A673 (cell line): ENCODE data around the gene MBLAC1. TPM values are rescaled to one million over a fixed set of nuclear protein-coding genes. Genes with fewer than 3 reads are reported as not detected.

Source experiments
- BruUV-seq: library from RNA; stranded (reverse); fragments of 400-500 nt; replicated peaks from 2 replicates; lab custom pipeline; 2021; lab: Mats Ljungman, UMichigan
- CTCF ChIA-PET: fragments of 300-600 bp; sonication (Branson Sonifier 250); formaldehyde crosslinking; loops from one replicate; lab custom pipeline; 2022; ENCODE audit warnings: antibody characterized with exemption; lab: Charles Lee
- POLR2A ChIA-PET: fragments of 300-600 bp; sonication (Branson Sonifier 250); formaldehyde crosslinking; loops from one replicate; lab custom pipeline; 2022; ENCODE audit warnings: antibody characterized with exemption; ENCODE audit not compliant: low non-redundant PET; lab: Charles Lee
- DNase-seq: peaks from one replicate; pipeline ENCODE4 v3.0.0-alpha.2; 2015; ENCODE audit warnings: low spot score
- H3K27ac ChIP-seq: fragments of 200-600 bp; sonication (generic); 2 replicates; pipeline ENCODE4 v1.5.1; 2016; ENCODE audit warnings: mixed run types, low read depth, mild to moderate bottlenecking, mixed read lengths, antibody characterized with exemption, low read length; ENCODE audit not compliant: poor library complexity, severe bottlenecking
- H3K27me3 ChIP-seq: fragments of 200-600 bp; sonication (generic); replicated peaks from 2 replicates; pipeline ENCODE4 v1.6.1; 2017; ENCODE audit warnings: mixed run types, low read depth, mild to moderate bottlenecking, mixed read lengths, antibody characterized with exemption, low read length; ENCODE audit not compliant: insufficient read depth, poor library complexity
- H3K36me3 ChIP-seq: fragments of 200-600 bp; sonication (generic); 2 replicates; pipeline ENCODE4 v1.6.1; 2016; ENCODE audit warnings: mixed run types, mild to moderate bottlenecking, mixed read lengths, antibody characterized with exemption, low read length; ENCODE audit not compliant: insufficient read depth, poor library complexity, severe bottlenecking
- H3K4me1 ChIP-seq: fragments of 200-600 bp; sonication (generic); 2 replicates; pipeline ENCODE4 v1.6.1; 2017; ENCODE audit warnings: mixed run types, mild to moderate bottlenecking, mixed read lengths, antibody characterized with exemption, low read length; ENCODE audit not compliant: insufficient read depth, poor library complexity, severe bottlenecking
- H3K4me3 ChIP-seq: fragments of 200-600 bp; sonication (generic); 2 replicates; pipeline ENCODE4 v1.5.1; 2016; ENCODE audit warnings: low read depth, mixed run types, mild to moderate bottlenecking, mixed read lengths, low read length; ENCODE audit not compliant: poor library complexity, severe bottlenecking
- H3K9me3 ChIP-seq: fragments of 200-600 bp; sonication (generic); 2 replicates; pipeline ENCODE4 v1.6.1; 2016; ENCODE audit warnings: mixed run types, low read depth, mild to moderate bottlenecking, mixed read lengths, antibody characterized with exemption, low read length; ENCODE audit not compliant: poor library complexity, severe bottlenecking
- EZH2 ChIP-seq: fragments of 200-600 bp; sonication (generic); IDR thresholded peaks from 2 replicates; pipeline ENCODE4 v1.6.1; 2017; ENCODE audit warnings: borderline replicate concordance, low read depth, mild to moderate bottlenecking, mixed read lengths, antibody characterized with exemption, low read length; ENCODE audit not compliant: poor library complexity, severe bottlenecking
- intact Hi-C: fragments of 100-400 bp; cut with micrococcal nuclease; formaldehyde crosslinking; loops from one replicate; pipeline ENCODE4 v1.10.0; 2022; ENCODE audit not compliant: unreplicated experiment
- total RNA-seq: library from RNA; stranded (reverse); gene quantifications from 2 replicates; pipeline ENCODE4 v1.2.3, GENCODE V29; 2021
- TF ChIP-seq, protein P1 (sequence below): fragments of 300-800, 200-600 bp; sonication (generic); conservative IDR thresholded peaks from 2 replicates; pipeline ENCODE4 v1.5.1; 2017; ENCODE audit warnings: low read depth, mild to moderate bottlenecking, antibody characterized with exemption, low read length, moderate library complexity, mixed read lengths

Gene MBLAC1
- total RNA-seq, 1 experiment from 2014 or later: 3.1 TPM

DNA sequence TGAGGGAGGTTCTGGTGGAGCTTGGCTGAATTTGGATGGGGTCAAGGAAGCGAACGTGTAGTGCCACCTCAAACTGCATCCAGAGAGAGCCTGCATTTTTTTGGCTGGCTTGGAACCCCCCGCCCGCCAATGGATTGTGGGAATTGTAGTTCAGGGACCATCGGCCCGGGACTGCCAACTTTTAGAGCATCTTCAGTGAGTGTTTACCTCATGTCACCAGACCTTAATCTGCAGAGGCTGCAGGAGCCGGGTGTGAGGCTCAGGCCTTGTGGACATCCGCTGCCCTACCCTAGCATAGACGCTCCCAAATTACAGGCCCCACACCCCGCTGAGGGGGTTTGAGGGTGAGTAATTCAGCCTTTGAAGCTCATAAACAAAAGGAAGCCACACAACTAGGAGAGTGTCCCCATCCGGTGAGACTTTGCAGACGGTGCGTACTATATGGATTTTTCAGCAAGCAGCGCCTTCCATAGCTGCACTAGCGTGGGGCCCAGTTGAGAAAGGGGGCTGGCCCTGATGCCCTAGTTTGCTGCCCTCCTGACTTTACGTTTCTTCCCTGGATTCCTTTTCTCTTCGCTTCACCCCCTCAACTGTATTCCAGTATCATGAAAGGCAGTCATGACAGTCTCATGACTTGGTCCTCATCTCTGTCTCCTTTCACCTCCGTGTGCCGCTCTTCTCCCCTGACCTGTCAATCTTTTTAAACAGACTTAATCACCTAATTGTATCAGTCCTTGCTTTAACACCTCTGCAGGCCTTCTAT lies 6.6 kb upstream of the MBLAC1 start:
- H3K4me3 ChIP-seq: peak overlapping the region; percentile 63
- intact Hi-C loops: no loop called here
- no TSS peak for BruUV-seq

DNA sequence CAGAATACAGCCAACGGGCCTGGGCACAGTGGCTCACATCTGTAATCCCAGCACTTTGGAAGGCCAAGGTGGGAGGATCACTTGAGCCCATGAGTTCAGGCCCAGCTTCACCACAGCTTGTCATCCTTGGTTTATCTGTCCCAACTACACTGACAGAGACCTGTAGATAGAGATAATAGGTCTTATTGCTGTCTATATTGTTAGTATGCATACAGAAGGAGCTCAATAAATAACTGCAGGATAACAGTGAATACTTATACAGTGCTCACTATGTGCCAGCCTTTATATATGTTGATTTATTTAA lies 6.1 kb upstream of the MBLAC1 start:
- ChIA-PET POLR2A (no interaction called here), CTCF (no interaction called here)
- Histone ChIP-seq H3K4me3 (peak overlapping the region; percentile 63), H3K27me3 (no peaks in the 10 kb centered on the region), H3K9me3 (no peaks in the 10 kb centered on the region), H3K4me1 (peaks cover 9% of the 10 kb centered on the region), H3K36me3 (peaks cover 2% of the 10 kb centered on the region), H3K27ac (peak overlapping the region; percentile 18)
- BruUV-seq: no TSS peak
- TF ChIP-seq, protein P1, sequence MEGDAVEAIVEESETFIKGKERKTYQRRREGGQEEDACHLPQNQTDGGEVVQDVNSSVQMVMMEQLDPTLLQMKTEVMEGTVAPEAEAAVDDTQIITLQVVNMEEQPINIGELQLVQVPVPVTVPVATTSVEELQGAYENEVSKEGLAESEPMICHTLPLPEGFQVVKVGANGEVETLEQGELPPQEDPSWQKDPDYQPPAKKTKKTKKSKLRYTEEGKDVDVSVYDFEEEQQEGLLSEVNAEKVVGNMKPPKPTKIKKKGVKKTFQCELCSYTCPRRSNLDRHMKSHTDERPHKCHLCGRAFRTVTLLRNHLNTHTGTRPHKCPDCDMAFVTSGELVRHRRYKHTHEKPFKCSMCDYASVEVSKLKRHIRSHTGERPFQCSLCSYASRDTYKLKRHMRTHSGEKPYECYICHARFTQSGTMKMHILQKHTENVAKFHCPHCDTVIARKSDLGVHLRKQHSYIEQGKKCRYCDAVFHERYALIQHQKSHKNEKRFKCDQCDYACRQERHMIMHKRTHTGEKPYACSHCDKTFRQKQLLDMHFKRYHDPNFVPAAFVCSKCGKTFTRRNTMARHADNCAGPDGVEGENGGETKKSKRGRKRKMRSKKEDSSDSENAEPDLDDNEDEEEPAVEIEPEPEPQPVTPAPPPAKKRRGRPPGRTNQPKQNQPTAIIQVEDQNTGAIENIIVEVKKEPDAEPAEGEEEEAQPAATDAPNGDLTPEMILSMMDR: no peak
- TF ChIP-seq EZH2: no peak
- intact Hi-C loops: no loop called here
- no peak for DNase-seq

More for the DNA sequence above, 6.6 kb upstream of the MBLAC1 start:
- Histone ChIP-seq H3K27ac (peak overlapping the region; percentile 94), H3K9me3 (no peaks in the 10 kb centered on the region), H3K27me3 (no peaks in the 10 kb centered on the region), H3K4me1 (peaks cover 9% of the 10 kb centered on the region), H3K36me3 (peaks cover 2% of the 10 kb centered on the region)
- TF ChIP-seq, protein P1: no peak
- no peak for TF ChIP-seq EZH2
- DNase-seq: peak; percentile 88
- ChIA-PET POLR2A (no interaction called here), CTCF (no interaction called here)

DNA sequence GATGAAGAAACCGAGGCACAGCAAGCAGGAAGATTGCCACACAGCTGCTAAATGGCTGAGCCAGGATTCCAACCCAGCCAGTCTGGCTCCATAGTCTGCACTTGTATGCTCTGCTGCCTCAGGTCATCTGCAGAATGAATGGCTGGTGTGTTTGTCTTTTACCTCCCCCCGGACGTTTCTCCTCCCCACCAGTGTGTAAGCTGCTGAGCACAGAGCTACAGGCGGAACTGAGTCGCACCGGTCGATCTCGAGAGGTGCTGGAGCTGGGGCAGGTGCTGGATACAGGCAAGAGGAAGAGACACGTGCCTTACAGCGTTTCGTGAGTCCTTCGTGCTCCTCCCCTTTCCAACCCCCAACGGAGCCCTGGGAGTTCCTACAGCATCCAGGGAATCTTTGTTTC lies 4.7 kb upstream of the MBLAC1 start:
- Histone ChIP-seq H3K27me3 (no peaks in the 10 kb centered on the region), H3K27ac (no peak overlapping the region), H3K4me1 (peaks cover 14% of the 10 kb centered on the region), H3K36me3 (no peaks in the 10 kb centered on the region), H3K9me3 (no peaks in the 10 kb centered on the region), H3K4me3 (no peak overlapping the region)
- DNase-seq: no peak
- intact Hi-C loops: no loop called here
- no TSS peak for BruUV-seq
- ChIA-PET CTCF (interaction anchor here (0.6 kb wide), 1 partner anchor 96 kb away, joined by 5 read pairs; no protein-coding TSS in a partner anchor), POLR2A (interaction anchor here (0.6 kb wide), 1 partner anchor 26 kb away, joined by 9 read pairs; no protein-coding TSS in a partner anchor)
- TF ChIP-seq EZH2: no peak
- TF ChIP-seq, protein P1: no peak
